Astrocyte of the cerebellum (primary cell): Measurements from ENCODE around the gene CASQ2.

Experiments used
- DNase-seq: peaks from one replicate; pipeline ENCODE4 v3.0.0-alpha.2; 2011; ENCODE audit warnings: low read depth
- H3K4me3 ChIP-seq: 2 replicates; pipeline ENCODE4 v1.5.1; 2011; ENCODE audit warnings: mild to moderate bottlenecking, low read depth, low read length, moderate library complexity
- in situ Hi-C: cut with HindIII; loops from 2 replicates; pipeline ENCODE4 v1.10.0; 2017; ENCODE audit warnings: low sequenced_read_pairs
- TF ChIP-seq, protein P1 (sequence below): IDR thresholded peaks from 2 replicates; pipeline ENCODE4 v1.5.1; 2012; ENCODE audit warnings: low read length, low read depth, moderate library complexity, mild to moderate bottlenecking; ENCODE audit errors: missing control alignments

CASQ2 gene

DNA sequence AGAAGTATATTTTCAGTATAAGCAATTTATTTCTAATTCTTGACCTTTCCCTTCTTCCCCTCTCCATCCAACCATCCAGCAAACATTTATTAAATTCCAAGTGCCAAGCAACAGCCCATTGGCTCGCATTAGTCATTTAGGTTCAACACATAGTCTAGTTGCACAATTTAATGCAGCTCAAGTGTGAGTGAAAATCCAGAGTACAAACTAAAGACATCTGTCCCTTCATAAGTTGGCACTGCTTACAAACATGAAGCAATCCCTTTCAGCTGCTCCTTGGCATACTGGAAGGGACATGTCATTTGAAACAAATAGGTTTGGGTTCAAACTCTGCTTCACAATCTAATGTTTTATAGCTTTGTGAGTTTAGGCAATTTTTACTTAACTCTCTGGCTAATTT lies 10.7 kb downstream of the CASQ2 start:
- H3K4me3 ChIP-seq, result no peak overlapping the region
- no peak for DNase-seq
- in situ Hi-C loops, result no loop called here
- TF ChIP-seq, protein P1, sequence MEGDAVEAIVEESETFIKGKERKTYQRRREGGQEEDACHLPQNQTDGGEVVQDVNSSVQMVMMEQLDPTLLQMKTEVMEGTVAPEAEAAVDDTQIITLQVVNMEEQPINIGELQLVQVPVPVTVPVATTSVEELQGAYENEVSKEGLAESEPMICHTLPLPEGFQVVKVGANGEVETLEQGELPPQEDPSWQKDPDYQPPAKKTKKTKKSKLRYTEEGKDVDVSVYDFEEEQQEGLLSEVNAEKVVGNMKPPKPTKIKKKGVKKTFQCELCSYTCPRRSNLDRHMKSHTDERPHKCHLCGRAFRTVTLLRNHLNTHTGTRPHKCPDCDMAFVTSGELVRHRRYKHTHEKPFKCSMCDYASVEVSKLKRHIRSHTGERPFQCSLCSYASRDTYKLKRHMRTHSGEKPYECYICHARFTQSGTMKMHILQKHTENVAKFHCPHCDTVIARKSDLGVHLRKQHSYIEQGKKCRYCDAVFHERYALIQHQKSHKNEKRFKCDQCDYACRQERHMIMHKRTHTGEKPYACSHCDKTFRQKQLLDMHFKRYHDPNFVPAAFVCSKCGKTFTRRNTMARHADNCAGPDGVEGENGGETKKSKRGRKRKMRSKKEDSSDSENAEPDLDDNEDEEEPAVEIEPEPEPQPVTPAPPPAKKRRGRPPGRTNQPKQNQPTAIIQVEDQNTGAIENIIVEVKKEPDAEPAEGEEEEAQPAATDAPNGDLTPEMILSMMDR, result no peak

DNA sequence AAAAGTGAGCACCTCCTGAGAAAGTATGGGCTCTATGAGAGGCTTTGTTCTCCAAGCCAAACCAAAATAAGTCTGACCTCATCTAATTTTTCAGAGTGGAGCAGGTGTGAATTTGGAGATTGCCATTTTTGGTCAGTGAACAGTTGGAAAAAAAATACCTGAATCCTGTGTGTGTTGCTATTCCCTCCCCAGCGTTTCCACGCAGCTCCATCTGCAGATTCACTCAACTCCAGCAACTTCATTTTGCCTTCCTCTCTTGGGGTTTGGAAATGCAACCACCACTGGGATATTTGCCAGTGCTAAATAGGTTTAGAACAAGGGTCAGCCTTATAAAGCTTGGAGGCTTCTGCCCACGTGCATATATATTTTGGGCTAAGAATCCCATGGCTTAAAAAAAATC lies 11.2 kb downstream of the CASQ2 start:
- TF ChIP-seq, protein P1, result no peak
- DNase-seq, result no peak
- no peak overlapping the region for H3K4me3 ChIP-seq
- in situ Hi-C loops, result no loop called here

DNA sequence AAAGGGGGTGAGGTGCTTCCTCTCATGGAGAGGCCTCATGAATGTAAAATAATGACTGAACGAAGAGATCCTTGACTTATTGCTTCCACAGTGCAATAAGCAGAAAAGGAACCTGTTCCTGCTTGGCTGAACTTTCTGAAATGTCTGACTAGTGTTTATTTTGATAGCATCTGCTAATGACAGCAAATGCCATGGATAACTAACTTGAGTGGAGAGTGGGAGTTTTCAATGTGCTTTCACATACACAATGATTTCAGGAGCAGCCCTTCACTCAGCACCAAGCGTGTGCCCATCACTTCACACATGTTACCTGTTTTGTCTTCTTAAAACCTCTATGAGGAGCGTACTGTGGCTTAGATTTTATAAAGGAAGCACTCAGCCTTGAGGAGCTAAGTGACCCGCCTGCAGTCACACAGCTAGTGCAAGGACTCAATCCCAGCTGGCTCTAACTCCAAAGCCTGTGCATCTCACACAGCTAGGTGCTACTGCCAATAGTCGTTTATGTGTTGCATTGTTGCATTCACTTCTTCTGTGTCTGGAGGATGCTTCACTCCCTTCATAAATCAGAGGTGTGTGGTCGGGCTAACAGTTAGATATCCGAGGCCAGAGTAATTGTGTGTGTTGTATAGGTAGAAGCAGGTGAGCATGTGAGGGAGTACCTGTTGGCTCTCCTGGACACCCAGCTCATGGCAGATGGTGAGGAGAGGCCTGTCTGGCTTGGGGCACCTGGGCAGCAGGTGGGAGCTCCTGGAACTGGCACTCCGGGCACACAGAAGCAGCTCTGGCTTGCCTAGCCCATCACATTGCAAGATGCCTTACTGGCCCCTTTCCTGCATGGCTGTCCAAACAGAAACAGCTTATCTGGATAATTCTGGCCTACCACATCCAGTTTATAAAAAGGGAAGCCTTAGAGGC lies 12.8 kb downstream of the CASQ2 start:
- in situ Hi-C loops, result no loop called here
- H3K4me3 ChIP-seq, result no peak overlapping the region
- TF ChIP-seq, protein P1, result no peak
- no peak for DNase-seq

DNA sequence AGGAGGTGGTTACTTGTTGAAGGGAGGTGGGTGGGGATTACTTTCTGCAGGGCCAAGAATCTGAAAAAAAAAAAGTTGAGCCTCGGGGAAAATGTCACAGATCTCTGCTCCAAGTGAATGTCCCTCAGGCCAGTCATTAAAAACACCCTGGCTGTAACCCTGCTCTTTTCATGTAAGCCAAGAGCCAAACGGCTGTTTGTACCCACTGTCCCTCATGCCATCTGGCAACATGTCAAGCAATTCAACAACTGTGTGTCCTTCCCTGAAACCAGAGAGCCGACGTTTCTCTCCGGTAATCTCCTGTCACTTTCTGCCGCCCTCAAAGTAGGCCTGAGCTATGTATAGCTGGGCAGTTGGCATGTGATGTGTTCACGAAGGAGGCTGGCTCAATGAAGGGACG lies 14.7 kb downstream of the CASQ2 start:
- no peak for DNase-seq
- in situ Hi-C loops, result no loop called here
- H3K4me3 ChIP-seq, result no peak overlapping the region
- TF ChIP-seq, protein P1, result no peak

DNA sequence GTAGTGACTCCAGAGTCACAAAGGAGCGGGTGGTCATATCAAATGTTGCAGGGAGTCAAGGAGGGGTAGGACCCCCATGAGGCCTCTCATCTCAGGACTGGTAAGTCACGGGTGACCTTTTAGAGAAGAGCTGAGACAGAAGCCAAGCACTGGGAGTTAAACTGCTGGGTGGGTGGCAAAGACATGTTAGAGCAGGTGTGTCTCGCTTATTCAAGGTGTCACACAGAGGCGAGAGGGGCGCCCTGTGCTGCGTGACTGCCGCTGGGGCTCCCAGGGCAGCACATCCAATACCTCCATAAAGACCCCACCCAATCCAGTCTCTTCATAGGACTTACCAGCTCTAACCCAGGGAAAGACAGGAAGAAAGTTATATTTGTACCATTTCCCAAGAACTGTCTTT lies 15.2 kb downstream of the CASQ2 start:
- TF ChIP-seq, protein P1, result no peak
- H3K4me3 ChIP-seq, result no peak overlapping the region
- DNase-seq, result no peak
- in situ Hi-C loops, result no loop called here

DNA sequence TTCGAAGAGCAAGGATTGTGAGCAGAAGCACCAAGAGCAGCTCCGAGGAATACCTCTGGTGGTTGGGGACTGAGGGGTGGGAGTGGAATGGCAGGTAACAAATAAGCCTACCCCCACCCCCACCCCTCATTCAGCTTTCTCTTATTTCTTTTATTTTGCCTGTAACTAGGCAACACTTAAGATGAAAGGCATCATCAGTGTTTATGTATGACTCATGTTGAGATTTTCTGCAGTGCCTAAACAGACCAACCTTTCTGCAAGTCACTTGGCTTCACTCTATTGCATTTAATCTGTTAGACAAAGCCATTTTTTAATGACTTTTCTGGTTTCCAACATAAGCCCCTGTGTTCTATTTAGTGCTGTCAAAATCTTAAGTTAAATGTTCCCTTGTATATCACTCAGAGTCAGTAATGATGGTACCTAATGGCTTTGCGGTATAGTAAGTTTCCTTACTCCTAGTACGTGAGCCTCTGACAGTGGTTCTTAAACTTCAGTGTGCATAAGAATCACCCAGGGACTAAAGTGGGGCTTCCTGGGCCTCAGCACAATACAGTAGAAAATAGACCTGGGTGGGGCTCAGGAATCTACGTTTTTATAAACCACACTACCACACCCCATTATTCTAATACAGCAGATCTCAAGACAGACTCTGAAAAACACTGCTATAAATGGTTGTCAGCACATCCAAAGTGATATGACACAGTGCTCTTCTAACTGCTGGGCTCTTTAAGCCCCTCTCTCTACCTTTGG lies 19.9 kb downstream of the CASQ2 start:
- in situ Hi-C loops, result no loop called here
- H3K4me3 ChIP-seq, result no peak overlapping the region
- TF ChIP-seq, protein P1, result no peak
- DNase-seq, result no peak
